ENCODE measurements around the gene NUPR1. TPM values are rescaled to one million over a fixed set of nuclear protein-coding genes. Genes with fewer than 3 reads are reported as not detected.
"Not testable (repeated sequence)": the region's sequence is repeated elsewhere in the genome, so short reads cannot be mapped to it uniquely, and the experiment has no call there.

NUPR1 gene
- total RNA-seq, 1 experiment from 2014 or later = 6.4 TPM

GRCh38 chr16:28527985-28528384 is 10.8 kb downstream of the NUPR1 start:
- no peak for DNase-seq (ENCODE audit: low read depth)

GRCh38 chr16:28527100-28527785 is 11.5 kb downstream of the NUPR1 start:
- not testable (repeated sequence) for DNase-seq (ENCODE audit: low read depth)

GRCh38 chr16:28526201-28527099 is 12.3 kb downstream of the NUPR1 start:
- no peak for DNase-seq (ENCODE audit: low read depth)

GRCh38 chr16:28524681-28525171 is 14.0 kb downstream of the NUPR1 start:
- DNase-seq (ENCODE audit: low read depth) = no peak

- no peak for DNase-seq (ENCODE audit: low read depth)
Observed at GRCh38 chr16:28522792-28523191, 16.0 kb downstream of the NUPR1 start.

- DNase-seq (ENCODE audit: low read depth) = no peak
Observed at GRCh38 chr16:28521436-28521835, 17.3 kb downstream of the NUPR1 start.

GRCh38 chr16:28520672-28521071 is 18.1 kb downstream of the NUPR1 start:
- no peak for DNase-seq (ENCODE audit: low read depth)

- DNase-seq (ENCODE audit: low read depth) = no peak
Observed at GRCh38 chr16:28514246-28514645, 24.5 kb downstream of the NUPR1 start.

- no peak for DNase-seq (ENCODE audit: low read depth)
Observed at GRCh38 chr16:28513484-28514181, 25.1 kb downstream of the NUPR1 start.

- no peak for DNase-seq (ENCODE audit: low read depth)
Observed at GRCh38 chr16:28511801-28512789, 26.7 kb downstream of the NUPR1 start.

GRCh38 chr16:28511031-28511430 is 27.7 kb downstream of the NUPR1 start:
- no peak for DNase-seq (ENCODE audit: low read depth)

GRCh38 chr16:28505489-28506137 is 33.2 kb downstream of the NUPR1 start:
- no peak for DNase-seq (ENCODE audit: low read depth)

GRCh38 chr16:28504707-28505404 is 33.9 kb downstream of the NUPR1 start:
- DNase-seq (ENCODE audit: low read depth) = no peak

- DNase-seq (ENCODE audit: low read depth) = no peak
Observed at GRCh38 chr16:28503470-28504259, 35.1 kb downstream of the NUPR1 start.

GRCh38 chr16:28502290-28502689 is 36.5 kb downstream of the NUPR1 start:
- no peak for DNase-seq (ENCODE audit: low read depth)

- DNase-seq (ENCODE audit: low read depth) = no peak
Observed at GRCh38 chr16:28501258-28502232, 37.2 kb downstream of the NUPR1 start.

GRCh38 chr16:28500476-28501180 is 38.1 kb downstream of the NUPR1 start:
- DNase-seq (ENCODE audit: low read depth) = not testable (repeated sequence)
